ENCODE measurements around the gene GRID1. TPM values are rescaled to one million over a fixed set of nuclear protein-coding genes. Genes with fewer than 3 reads are reported as not detected.

Gene GRID1
- total RNA-seq, 2 donors from 2014 or later, result 0.37 to 0.67 TPM

DNA sequence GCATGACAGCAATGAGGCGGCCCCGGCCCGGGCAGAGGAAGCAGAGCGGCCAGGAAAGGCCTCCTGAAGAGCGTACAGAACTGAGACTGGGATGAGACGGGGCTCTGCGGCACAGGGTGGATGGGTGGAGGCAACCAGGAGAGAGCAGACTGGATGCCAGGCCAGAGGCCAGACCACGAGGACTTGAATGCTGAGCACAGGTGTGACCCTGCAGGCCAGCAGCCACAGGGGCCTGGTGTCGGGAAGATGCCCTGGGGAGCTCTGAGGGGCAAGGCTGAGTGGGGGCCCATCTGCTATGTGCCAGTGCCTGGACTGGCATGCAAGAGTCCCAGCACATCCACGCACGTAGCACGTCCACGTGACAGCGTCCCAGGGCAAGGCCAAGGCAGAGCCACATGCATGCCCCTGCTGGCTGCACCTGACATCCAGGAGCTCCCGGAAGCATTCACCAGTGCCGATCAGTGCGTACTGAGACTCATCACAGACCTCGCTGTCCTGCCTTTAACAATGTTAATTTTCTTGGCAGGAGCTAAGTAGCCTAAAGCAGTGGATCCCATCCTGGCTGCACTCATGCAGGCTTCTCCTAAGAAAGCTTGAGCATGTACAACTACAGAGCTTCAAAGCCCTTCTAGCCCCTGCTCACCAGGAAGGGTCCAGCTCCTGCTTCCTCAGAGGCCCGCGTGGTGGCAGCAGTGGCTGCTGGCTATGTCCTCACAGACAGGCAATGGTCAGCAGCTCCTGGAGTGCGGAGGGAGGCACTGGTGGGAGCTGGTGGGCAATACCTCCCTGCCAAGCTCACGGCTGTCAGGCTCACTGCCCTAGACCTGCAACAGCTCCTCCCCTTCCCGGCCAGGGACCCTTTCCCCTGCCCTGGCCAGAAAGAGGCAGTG, 18.0 kb downstream of the GRID1 start:
- no peak overlapping the region for H3K4me3 ChIP-seq
- H3K27ac ChIP-seq, result no peak overlapping the region
- TF ChIP-seq CTCF (IDR thresholded peaks at IDR 0.05), result no peak
- no peak for DNase-seq (ENCODE audit: low spot score)
- no peaks in the 10 kb centered on the region for H3K27me3 ChIP-seq
- no peaks in the 10 kb centered on the region for H3K36me3 ChIP-seq
- H3K9me3 ChIP-seq, result no peaks in the 10 kb centered on the region
- H3K4me1 ChIP-seq, result no peaks in the 10 kb centered on the region

DNA sequence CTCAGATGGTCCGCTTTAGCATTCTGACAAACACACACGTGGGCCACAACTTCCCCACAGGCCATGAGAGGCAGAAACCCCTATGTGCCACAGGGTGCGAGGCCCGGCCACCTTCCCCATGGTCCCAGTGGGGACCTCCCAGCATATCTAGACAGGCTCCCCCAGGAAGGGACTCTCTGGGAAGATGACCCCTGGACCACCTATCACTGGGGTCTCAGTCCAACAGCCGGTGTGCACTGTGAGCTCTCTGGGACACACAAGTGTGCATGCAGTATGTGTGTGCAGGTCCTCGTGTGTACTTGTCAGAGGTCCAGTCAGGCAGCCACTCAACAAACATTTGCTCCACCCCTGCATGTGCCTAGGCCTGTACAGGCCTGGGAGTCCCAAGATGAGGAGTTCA, 18.7 kb downstream of the GRID1 start:
- Histone ChIP-seq H3K27me3 (no peaks in the 10 kb centered on the region), H3K9me3 (no peaks in the 10 kb centered on the region), H3K4me3 (no peak overlapping the region), H3K27ac (no peak overlapping the region), H3K36me3 (no peaks in the 10 kb centered on the region), H3K4me1 (no peaks in the 10 kb centered on the region)
- DNase-seq (ENCODE audit: low spot score), result no peak
- TF ChIP-seq CTCF (IDR thresholded peaks at IDR 0.05), result no peak

GRCh38 chr10:86346799-86347665, 19.6 kb downstream of the GRID1 start:
- no peak for DNase-seq (ENCODE audit: low spot score)
- Histone ChIP-seq H3K27me3 (no peaks in the 10 kb centered on the region), H3K4me1 (no peaks in the 10 kb centered on the region), H3K36me3 (no peaks in the 10 kb centered on the region), H3K27ac (no peak overlapping the region), H3K4me3 (no peak overlapping the region), H3K9me3 (no peaks in the 10 kb centered on the region)
- no peak for TF ChIP-seq CTCF (IDR thresholded peaks at IDR 0.05)

DNA sequence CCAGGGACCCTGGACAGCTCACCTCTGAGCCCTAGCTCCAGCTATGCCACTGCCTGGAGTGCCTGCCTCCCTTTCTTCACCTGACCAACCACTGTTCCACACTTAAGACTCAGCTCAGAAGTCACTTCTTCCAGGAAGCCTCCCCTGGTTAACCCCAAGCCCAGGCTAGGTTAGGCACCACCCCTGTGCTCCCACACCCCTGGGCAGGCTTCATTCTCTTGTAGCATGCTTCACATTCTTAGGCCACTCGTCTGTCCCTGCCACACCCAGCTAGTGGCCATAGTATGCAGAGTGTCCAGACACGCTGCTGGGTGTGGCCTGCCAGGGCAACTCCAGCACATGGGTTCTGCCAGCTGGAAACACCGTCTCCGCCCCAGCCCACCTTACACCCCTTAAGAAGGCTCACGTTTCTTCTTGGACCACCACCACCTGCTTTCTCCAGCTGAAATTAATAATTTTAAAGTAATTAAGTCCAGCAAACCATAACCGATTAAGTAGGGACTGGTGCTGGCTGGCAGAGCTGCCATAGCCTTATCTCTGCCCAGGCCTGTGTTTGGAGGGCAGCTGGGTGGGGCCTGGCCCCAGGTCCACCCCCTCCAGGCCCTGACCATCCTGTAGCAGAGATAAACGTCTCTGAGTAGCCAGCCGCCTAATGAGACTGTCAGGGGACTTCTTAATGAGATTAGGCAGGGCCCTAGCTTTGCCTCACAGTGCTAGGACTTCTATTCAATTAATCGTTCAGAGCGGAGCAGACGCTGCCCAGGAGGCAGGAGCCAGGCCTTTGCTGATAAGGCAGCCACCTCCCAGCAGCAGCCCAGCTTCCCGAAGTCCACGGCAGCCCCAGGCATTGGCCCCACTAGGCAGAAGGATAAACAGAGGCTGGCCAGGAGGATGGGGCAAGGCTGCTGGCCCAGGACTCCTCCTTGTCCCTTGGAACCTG, 20.5 kb downstream of the GRID1 start:
- Histone ChIP-seq H3K9me3 (no peaks in the 10 kb centered on the region), H3K4me1 (no peaks in the 10 kb centered on the region), H3K27ac (no peak overlapping the region), H3K36me3 (no peaks in the 10 kb centered on the region), H3K27me3 (no peaks in the 10 kb centered on the region), H3K4me3 (no peak overlapping the region)
- TF ChIP-seq CTCF (IDR thresholded peaks at IDR 0.05), result no peak
- DNase-seq (ENCODE audit: low spot score), result no peak

DNA sequence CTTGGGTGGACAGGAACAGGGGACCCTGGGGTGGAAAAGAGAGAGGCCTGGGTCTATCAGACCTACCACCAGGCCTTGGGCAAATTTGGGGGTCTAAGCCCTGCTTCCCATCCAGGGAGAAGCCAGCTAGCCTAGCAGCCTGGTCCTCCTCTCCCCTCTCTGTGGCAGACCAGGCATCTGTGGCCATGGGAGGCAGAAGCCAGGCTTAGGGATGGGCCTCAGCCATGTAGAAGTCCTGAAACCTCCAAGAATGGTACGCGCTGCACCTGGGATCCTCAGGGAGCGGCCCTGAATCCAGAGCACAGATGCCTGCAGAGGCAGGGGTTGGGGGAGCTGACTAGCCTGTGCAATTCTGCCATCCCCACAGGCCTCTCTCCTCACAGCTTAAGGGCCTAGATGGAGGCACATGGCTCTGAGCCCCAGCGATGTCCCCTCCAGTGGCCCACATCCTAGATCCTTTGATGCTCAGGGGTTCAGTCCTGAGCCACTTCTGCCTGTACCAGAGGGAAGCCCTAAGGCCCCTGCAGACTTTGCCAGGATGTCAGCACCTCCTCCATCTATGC, 21.2 kb downstream of the GRID1 start:
- no peaks in the 10 kb centered on the region for H3K27me3 ChIP-seq
- TF ChIP-seq CTCF (IDR thresholded peaks at IDR 0.05), result no peak
- H3K27ac ChIP-seq, result no peak overlapping the region
- no peaks in the 10 kb centered on the region for H3K9me3 ChIP-seq
- no peaks in the 10 kb centered on the region for H3K36me3 ChIP-seq
- DNase-seq (ENCODE audit: low spot score), result no peak
- no peak overlapping the region for H3K4me3 ChIP-seq
- H3K4me1 ChIP-seq, result no peaks in the 10 kb centered on the region
